ENCODE results near the gene OR6B1. TPM values are rescaled to one million over a fixed set of nuclear protein-coding genes. Genes with fewer than 3 reads are reported as not detected.

Gene OR6B1
- total and polyA plus RNA-seq, 9 of the 15 experiments (the other 6 are each of a cell fraction or from before 2014, with no cell fraction given), result not detected

DNA sequence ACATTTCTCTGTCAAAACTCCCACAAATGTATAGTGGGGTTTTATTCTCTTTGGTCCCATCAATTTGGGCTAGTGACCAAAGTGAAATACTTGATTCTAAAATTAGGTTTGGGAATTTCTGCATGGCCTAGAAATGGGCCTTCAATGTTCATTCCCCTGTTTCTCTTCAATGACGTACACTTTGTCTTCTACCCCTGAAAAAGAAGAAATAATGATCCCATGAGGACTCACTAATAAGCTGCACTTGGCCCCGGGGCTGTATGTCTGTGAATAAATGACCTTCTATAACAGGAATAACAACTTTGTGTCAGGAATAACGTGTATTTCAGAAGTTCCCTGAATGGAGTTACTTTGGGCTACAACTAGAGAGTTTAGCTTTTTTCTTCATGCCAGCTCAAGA, 20.2 kb downstream of the OR6B1 start:
- CTCF ChIA-PET (ENCODE audit: low intra/inter-chr PET ratio), result interaction anchor here (0.6 kb wide), 1 partner anchor 527 kb away, joined by 3 read pairs; no protein-coding TSS in a partner anchor
- in situ Hi-C loops (cut with MboI), result no loop called here

More for the DNA sequence above, 20.2 kb downstream of the OR6B1 start:
- H3K9ac ChIP-seq (ENCODE audit: insufficient read depth in 1 of 2, low read depth in 2 of 2, low read length in 2 of 2), result no peak overlapping the region
- no peak for ATAC-seq
- H3K36me3 ChIP-seq (ENCODE audit: control insufficient read depth, insufficient read depth, low read length), result no peaks in the 10 kb centered on the region
- no TSS peak for BruUV-seq (replicated peaks)
- H3K4me1 ChIP-seq (replicated peaks in 1 of 2; ENCODE audit: control insufficient read depth in 2 of 2, insufficient read depth in 2 of 2, low read length in 2 of 2), result no peaks in the 10 kb centered on the region
- no peaks in the 10 kb centered on the region for H4K20me1 ChIP-seq (replicated peaks; ENCODE audit: control insufficient read depth, insufficient read depth, low read length)
- intact Hi-C loops (cut with micrococcal nuclease), result loop anchor here (5.0 kb wide), 1 partner anchor 33 kb away; no protein-coding TSS in a partner anchor
- H3K9me1 ChIP-seq (ENCODE audit: control insufficient read depth, insufficient read depth, low read length), result no peaks in the 10 kb centered on the region
- H3K27ac ChIP-seq (ENCODE audit: extremely low read depth, low read depth, low read length), result no peak overlapping the region
- H3K4me2 ChIP-seq (ENCODE audit: insufficient read depth, low read length), result no peak overlapping the region
- no peaks in the 10 kb centered on the region for H3K79me2 ChIP-seq (ENCODE audit: control insufficient read depth, insufficient read depth, low read length)
- no peak overlapping the region for H3K4me3 ChIP-seq
- H2AFZ ChIP-seq (ENCODE audit: low read depth, low read length), result no peak overlapping the region
- 0% methylated on average over 3 of the region's 3 CpGs for WGBS (ENCODE audit: insufficient coverage, low coverage, missing lambda C conversion rate)
- DNase-seq (ENCODE audit: extremely low read depth in 1 of 4, low spot score in 3 of 4), result no peak
- no peak for FAIRE-seq
- H3K9me3 ChIP-seq (replicated peaks; ENCODE audit: control insufficient read depth, insufficient read depth, low read depth, low read length), result no peaks in the 10 kb centered on the region
- POLR2A ChIA-PET, result no interaction called here
- TF ChIP-seq RHOXF2B (CRISPR knock-in tag; conservative IDR thresholded peaks at IDR 0.05) (no peak), PML (IDR thresholded peaks at IDR 0.05; ENCODE audit: low read length) (no peak), ZNF76 (CRISPR knock-in tag; IDR thresholded peaks at IDR 0.05; ENCODE audit: borderline replicate concordance) (no peak), ZNF224 (CRISPR knock-in tag; IDR thresholded peaks at IDR 0.05) (no peak), SRF (CRISPR knock-in tag; IDR thresholded peaks at IDR 0.05) (no peak), ZNF347 (CRISPR knock-in tag; IDR thresholded peaks at IDR 0.05; ENCODE audit: low read depth) (no peak), NEUROD1 (IDR thresholded peaks at IDR 0.05; ENCODE audit: borderline replicate concordance, low read depth, low read length, partially characterized antibody) (no peak), ZNF699 (CRISPR knock-in tag; IDR thresholded peaks at IDR 0.05; ENCODE audit: insufficient replicate concordance) (no peak), ZNF384 (IDR thresholded peaks at IDR 0.05; ENCODE audit: low read depth, low read length) (no peak), KDM1A (IDR thresholded peaks at IDR 0.05) (no peak)
- TF ChIP-seq, protein P1, sequence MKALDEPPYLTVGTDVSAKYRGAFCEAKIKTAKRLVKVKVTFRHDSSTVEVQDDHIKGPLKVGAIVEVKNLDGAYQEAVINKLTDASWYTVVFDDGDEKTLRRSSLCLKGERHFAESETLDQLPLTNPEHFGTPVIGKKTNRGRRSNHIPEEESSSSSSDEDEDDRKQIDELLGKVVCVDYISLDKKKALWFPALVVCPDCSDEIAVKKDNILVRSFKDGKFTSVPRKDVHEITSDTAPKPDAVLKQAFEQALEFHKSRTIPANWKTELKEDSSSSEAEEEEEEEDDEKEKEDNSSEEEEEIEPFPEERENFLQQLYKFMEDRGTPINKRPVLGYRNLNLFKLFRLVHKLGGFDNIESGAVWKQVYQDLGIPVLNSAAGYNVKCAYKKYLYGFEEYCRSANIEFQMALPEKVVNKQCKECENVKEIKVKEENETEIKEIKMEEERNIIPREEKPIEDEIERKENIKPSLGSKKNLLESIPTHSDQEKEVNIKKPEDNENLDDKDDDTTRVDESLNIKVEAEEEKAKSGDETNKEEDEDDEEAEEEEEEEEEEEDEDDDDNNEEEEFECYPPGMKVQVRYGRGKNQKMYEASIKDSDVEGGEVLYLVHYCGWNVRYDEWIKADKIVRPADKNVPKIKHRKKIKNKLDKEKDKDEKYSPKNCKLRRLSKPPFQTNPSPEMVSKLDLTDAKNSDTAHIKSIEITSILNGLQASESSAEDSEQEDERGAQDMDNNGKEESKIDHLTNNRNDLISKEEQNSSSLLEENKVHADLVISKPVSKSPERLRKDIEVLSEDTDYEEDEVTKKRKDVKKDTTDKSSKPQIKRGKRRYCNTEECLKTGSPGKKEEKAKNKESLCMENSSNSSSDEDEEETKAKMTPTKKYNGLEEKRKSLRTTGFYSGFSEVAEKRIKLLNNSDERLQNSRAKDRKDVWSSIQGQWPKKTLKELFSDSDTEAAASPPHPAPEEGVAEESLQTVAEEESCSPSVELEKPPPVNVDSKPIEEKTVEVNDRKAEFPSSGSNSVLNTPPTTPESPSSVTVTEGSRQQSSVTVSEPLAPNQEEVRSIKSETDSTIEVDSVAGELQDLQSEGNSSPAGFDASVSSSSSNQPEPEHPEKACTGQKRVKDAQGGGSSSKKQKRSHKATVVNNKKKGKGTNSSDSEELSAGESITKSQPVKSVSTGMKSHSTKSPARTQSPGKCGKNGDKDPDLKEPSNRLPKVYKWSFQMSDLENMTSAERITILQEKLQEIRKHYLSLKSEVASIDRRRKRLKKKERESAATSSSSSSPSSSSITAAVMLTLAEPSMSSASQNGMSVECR (CRISPR knock-in tag; IDR thresholded peaks at IDR 0.05), result no peak
- H3K27me3 ChIP-seq (ENCODE audit: control insufficient read depth in 2 of 2, insufficient read depth in 2 of 2, low read length in 2 of 2), result peaks cover 0 to 3% of the 10 kb centered on the region in 2 experiments; a peak in 1 of 5 replicates
